HG02642 (cell line): ENCODE measurements around the gene GLE1.
"Not testable (repeated sequence)": the region's sequence is repeated elsewhere in the genome, so short reads cannot be mapped to it uniquely, and the experiment has no call there.

ENCODE experiments used
- ATAC-seq: cut with Tn5 transposase; IDR thresholded peaks from one replicate; pipeline ENCODE4 v1.9.1; 2021; ENCODE audit warnings: mild to moderate bottlenecking; ENCODE audit not compliant: unreplicated experiment, poor library complexity

Gene GLE1

GRCh38 chr9:128495296-128495695, 9.2 kb upstream of the GLE1 start:
- no peak for ATAC-seq

- no peak for ATAC-seq
Observed at GRCh38 chr9:128495804-128496417, 8.6 kb upstream of the GLE1 start.

GRCh38 chr9:128497824-128498610, 6.5 kb upstream of the GLE1 start:
- no peak for ATAC-seq

GRCh38 chr9:128498911-128499310, 5.6 kb upstream of the GLE1 start:
- no peak for ATAC-seq

GRCh38 chr9:128499920-128500319, 4.6 kb upstream of the GLE1 start:
- no peak for ATAC-seq

GRCh38 chr9:128503415-128503825, 1.1 kb upstream of the GLE1 start:
- not testable (repeated sequence) for ATAC-seq

GRCh38 chr9:128503870-128504269, 649 bp upstream of the GLE1 start:
- ATAC-seq = no peak

GRCh38 chr9:128505414-128505765, 871 bp downstream of the GLE1 start:
- no peak for ATAC-seq

- ATAC-seq = not testable (repeated sequence)
Observed at GRCh38 chr9:128505906-128506305, 1.4 kb downstream of the GLE1 start.

GRCh38 chr9:128512820-128513219, 8.3 kb downstream of the GLE1 start:
- ATAC-seq = no peak

GRCh38 chr9:128521956-128522355, 17.4 kb downstream of the GLE1 start:
- ATAC-seq = no peak

- no peak for ATAC-seq
Observed at GRCh38 chr9:128523199-128523925, 18.8 kb downstream of the GLE1 start.

- ATAC-seq = no peak
Observed at GRCh38 chr9:128526720-128527119, 22.2 kb downstream of the GLE1 start.

GRCh38 chr9:128528445-128529160, 24.1 kb downstream of the GLE1 start:
- no peak for ATAC-seq

- ATAC-seq = no peak
Observed at GRCh38 chr9:128529191-128529590, 24.7 kb downstream of the GLE1 start.

- no peak for ATAC-seq
Observed at GRCh38 chr9:128532581-128532980, 28.1 kb downstream of the GLE1 start.

GRCh38 chr9:128540634-128541360, 36.3 kb downstream of the GLE1 start:
- ATAC-seq = no peak

GRCh38 chr9:128546504-128546903, 42.0 kb downstream of the GLE1 start:
- ATAC-seq = no peak

- no peak for ATAC-seq
Observed at GRCh38 chr9:128548876-128549275, 44.4 kb downstream of the GLE1 start.

- ATAC-seq = no peak
Observed at GRCh38 chr9:128550226-128550625, 45.7 kb downstream of the GLE1 start.
